ENCODE measurements around the gene SND1.

DNA sequence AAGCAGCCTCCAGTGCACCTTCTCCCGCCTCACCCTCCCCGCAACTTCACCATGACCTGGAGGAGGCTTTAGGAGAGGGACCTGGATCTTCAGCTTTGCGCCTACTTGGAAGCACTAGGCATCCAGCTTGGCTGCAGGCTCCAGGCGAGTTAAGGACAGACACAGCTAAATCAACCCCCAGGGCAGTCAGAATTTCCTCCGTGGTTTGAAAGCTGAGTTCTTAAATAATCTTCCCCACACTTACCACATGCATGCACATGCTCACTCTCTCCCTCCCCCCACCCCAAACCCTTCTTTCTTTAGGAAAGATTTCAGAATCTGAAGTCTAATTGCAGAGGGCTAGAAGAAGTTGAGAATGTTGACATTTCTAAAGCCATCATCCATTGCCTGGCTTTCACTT, 416.0 kb downstream of the SND1 start:
- TF ChIP-seq, protein P1, sequence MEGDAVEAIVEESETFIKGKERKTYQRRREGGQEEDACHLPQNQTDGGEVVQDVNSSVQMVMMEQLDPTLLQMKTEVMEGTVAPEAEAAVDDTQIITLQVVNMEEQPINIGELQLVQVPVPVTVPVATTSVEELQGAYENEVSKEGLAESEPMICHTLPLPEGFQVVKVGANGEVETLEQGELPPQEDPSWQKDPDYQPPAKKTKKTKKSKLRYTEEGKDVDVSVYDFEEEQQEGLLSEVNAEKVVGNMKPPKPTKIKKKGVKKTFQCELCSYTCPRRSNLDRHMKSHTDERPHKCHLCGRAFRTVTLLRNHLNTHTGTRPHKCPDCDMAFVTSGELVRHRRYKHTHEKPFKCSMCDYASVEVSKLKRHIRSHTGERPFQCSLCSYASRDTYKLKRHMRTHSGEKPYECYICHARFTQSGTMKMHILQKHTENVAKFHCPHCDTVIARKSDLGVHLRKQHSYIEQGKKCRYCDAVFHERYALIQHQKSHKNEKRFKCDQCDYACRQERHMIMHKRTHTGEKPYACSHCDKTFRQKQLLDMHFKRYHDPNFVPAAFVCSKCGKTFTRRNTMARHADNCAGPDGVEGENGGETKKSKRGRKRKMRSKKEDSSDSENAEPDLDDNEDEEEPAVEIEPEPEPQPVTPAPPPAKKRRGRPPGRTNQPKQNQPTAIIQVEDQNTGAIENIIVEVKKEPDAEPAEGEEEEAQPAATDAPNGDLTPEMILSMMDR (IDR thresholded peaks at IDR 0.05; ENCODE audit: low read depth, low read length, poor library complexity, severe bottlenecking) = no peak
- TF ChIP-seq EZH2phosphoT487 (IDR thresholded peaks at IDR 0.05; ENCODE audit: borderline replicate concordance, low read length) = no peak
